GM21737 (cell line): ENCODE measurements around the gene NT5C1B.
"Not testable (repeated sequence)": the region's sequence is repeated elsewhere in the genome, so short reads cannot be mapped to it uniquely, and the experiment has no call there.

Experiments
- ATAC-seq: cut with Tn5 transposase; IDR thresholded peaks from one replicate; pipeline ENCODE4 v1.9.1; 2021; ENCODE audit warnings: mild to moderate bottlenecking, moderate library complexity; ENCODE audit not compliant: unreplicated experiment

NT5C1B gene

GRCh38 chr2:18589354-18589753 is at the start of gene NT5C1B:
NT5C1B (minus strand) TSS chr2:18589569; CDS start chr2:18589468, 101 bp downstream.
- no peak for ATAC-seq

- ATAC-seq = no peak
Observed at GRCh38 chr2:18637196-18637595, 47.8 kb upstream of the NT5C1B start.

- not testable (repeated sequence) for ATAC-seq
Observed at GRCh38 chr2:18632699-18633098, 43.3 kb upstream of the NT5C1B start.

- no peak for ATAC-seq
Observed at GRCh38 chr2:18630941-18631340, 41.6 kb upstream of the NT5C1B start.

GRCh38 chr2:18630541-18630940 is 41.2 kb upstream of the NT5C1B start:
- ATAC-seq = no peak

GRCh38 chr2:18630101-18630500 is 40.7 kb upstream of the NT5C1B start:
- ATAC-seq = no peak

- no peak for ATAC-seq
Observed at GRCh38 chr2:18626958-18627650, 37.7 kb upstream of the NT5C1B start.

- ATAC-seq = no peak
Observed at GRCh38 chr2:18626256-18626668, 36.9 kb upstream of the NT5C1B start.

- no peak for ATAC-seq
Observed at GRCh38 chr2:18625563-18625962, 36.2 kb upstream of the NT5C1B start.

- ATAC-seq = no peak
Observed at GRCh38 chr2:18623782-18624181, 34.4 kb upstream of the NT5C1B start.

GRCh38 chr2:18620867-18621632 is 31.7 kb upstream of the NT5C1B start:
- ATAC-seq = no peak

GRCh38 chr2:18619091-18619490 is 29.7 kb upstream of the NT5C1B start:
- ATAC-seq = no peak

- ATAC-seq = no peak
Observed at GRCh38 chr2:18614041-18614440, 24.7 kb upstream of the NT5C1B start.

GRCh38 chr2:18612133-18612532 is 22.8 kb upstream of the NT5C1B start:
- no peak for ATAC-seq

- ATAC-seq = no peak
Observed at GRCh38 chr2:18611604-18612003, 22.2 kb upstream of the NT5C1B start.

- ATAC-seq = no peak
Observed at GRCh38 chr2:18611184-18611583, 21.8 kb upstream of the NT5C1B start.

GRCh38 chr2:18610651-18611050 is 21.3 kb upstream of the NT5C1B start:
- no peak for ATAC-seq

GRCh38 chr2:18610090-18610489 is 20.7 kb upstream of the NT5C1B start:
- no peak for ATAC-seq

- no peak for ATAC-seq
Observed at GRCh38 chr2:18605115-18605514, 15.7 kb upstream of the NT5C1B start.

- no peak for ATAC-seq
Observed at GRCh38 chr2:18604531-18604885, 15.1 kb upstream of the NT5C1B start.

GRCh38 chr2:18603854-18604530 is 14.6 kb upstream of the NT5C1B start:
- no peak for ATAC-seq

GRCh38 chr2:18602298-18602697 is 12.9 kb upstream of the NT5C1B start:
- ATAC-seq = no peak
